IPS DF 19.7 (cell line): ENCODE measurements around the gene KDM5B.

ENCODE experiments used
- DNase-seq: peaks from one replicate; pipeline ENCODE4 v3.0.0-alpha.2; 2013; ENCODE audit warnings: low read depth, low spot score

KDM5B gene

DNA sequence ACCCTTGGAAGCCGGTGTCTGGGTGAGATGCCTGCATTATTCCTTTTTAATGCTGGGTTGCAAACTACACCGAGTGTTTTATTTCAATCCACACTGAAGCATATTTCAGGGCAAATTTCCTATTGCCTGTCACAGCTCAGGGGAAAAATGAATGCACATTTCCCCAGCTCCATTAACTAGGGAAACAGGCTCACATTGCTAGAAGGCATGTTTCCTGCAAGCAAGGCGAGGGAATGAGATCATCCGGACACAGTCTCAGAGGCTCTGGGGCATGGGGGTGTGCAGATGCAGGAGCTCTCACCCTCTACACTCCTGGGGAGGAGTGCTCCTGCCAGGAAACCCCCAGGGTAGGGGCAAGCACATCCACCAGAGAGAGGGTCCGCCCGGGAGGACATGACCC lies 122.6 kb downstream of the KDM5B start:
- no peak for DNase-seq

- no peak for DNase-seq
Measured at GRCh38 chr1:202684716-202685115, 123.5 kb downstream of the KDM5B start.

DNA sequence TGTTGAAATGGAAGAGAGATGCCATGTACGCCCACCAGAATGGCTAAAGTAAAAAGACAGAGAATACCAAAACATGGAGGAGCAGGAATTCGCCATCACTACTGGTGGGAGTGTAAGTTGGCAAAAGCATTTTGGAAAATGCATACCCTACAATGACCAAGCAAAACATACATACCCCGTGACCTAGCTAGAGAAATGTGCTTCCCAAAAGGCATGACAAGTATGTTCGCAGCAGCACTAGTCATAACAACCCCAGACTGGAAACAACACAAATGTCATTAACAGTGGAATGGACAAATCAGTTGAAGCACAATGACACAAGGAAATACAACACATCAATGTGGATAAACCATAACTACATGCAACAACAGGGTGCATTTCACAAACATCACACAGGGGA lies 125.2 kb downstream of the KDM5B start:
- DNase-seq = no peak

DNA sequence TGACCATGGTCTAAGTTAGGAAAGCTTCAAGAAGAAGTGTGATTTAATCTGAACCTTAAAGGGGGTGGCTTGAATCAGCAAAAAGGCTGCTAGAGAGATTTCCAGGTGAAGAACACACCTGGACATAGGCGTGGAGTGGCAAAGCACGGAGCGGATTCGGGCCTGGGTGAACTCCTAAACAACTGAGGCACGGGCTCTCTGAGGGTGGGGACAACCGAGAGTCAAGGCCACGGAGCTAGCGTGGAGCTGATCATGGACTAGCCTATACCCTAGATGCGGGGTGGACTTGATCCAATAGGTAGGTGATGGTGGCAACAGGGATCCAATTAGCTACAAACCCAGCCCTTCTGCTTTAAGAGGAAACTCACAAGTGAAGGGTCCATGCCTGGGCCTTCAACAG lies 125.7 kb downstream of the KDM5B start:
- no peak for DNase-seq

GRCh38 chr1:202681736-202682420 lies 126.3 kb downstream of the KDM5B start:
- no peak for DNase-seq

DNA sequence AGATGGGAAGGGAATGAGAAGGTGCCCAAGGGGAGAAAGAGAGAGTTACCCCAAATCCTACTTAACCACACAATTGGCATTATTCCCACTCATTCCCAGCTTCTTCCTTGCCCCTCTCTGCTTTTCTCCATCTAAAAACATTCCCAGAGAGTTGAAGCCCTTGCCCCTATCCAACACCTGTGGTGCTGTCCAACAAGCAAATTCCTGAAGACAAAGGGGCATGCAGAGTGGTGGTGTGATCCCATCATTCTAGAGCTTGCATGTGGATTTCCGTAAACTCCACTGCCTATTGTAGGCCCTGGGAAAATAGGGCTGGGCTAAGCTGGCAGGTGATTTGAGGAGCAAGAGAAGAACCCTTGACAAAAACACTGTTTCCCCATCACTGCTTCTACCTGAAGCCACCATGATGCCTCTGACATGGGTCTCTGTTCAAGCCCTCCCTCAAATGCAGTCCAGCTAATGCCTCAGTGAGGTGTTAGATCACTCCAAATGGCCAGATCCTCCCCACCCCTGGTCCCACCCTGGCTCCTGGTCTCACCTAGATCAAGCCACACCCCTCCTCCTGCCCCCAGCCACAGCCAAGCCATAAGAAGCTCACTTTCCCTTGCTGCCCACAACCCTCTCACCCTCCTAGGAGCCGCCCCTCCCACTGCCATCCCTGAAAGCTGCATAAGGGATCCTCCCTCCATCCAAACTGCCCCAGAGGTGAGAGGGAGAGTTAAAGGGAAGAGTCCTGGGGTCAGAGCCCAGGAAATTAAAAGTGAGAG lies 127.5 kb downstream of the KDM5B start:
- DNase-seq = no peak

GRCh38 chr1:202679406-202680177 lies 128.6 kb downstream of the KDM5B start:
- DNase-seq = no peak

GRCh38 chr1:202677433-202677832 lies 130.8 kb downstream of the KDM5B start:
- no peak for DNase-seq
